HFF-Myc (cell line): ENCODE data around the gene CTDSPL2.
"Not testable (repeated sequence)": the region's sequence is repeated elsewhere in the genome, so short reads cannot be mapped to it uniquely, and the experiment has no call there.

Experiments
- DNase-seq: peaks from one replicate; pipeline ENCODE4 v3.0.0-alpha.2; 2011; ENCODE audit warnings: low read depth; ENCODE audit errors: extremely low read depth
- H3K4me3 ChIP-seq: replicated peaks from 2 replicates; pipeline ENCODE4 v1.5.1; 2011; ENCODE audit warnings: low read depth, mild to moderate bottlenecking, control low read depth, low read length
- TF ChIP-seq, protein P1 (sequence below): IDR thresholded peaks from 2 replicates; pipeline ENCODE4 v1.5.1; 2012; ENCODE audit warnings: mild to moderate bottlenecking, low read depth, low read length, control low read depth; ENCODE audit errors: missing control alignments

The CTDSPL2 gene

DNA sequence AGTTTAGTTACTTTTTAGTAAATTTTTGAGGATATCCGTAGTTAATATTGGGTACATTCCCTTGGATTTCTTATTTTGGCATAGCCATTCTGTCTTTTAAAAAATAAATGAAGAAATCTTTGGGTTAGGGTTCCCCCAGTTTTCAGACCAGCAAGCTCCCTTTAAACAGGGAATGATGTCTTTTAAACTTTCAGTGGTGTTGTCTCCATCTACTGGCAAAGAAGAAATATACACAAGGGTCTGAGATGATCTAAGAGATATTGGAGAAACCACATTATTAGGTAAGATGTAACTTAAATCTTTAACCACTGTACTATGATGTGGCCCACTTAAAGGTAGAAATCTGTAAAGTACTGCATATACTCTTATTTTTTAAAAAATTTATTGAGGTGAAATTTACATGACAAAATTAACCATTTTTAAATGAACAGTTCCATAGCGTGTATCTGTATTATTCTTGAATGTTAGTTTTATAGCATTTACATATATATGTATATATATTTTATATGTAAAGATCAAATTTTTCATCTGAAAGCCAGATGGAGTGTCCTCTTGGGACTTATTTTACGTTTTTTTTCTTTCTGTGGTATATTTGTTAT, 74.4 kb downstream of the CTDSPL2 start:
- DNase-seq, result peak; percentile 15
- TF ChIP-seq, protein P1, sequence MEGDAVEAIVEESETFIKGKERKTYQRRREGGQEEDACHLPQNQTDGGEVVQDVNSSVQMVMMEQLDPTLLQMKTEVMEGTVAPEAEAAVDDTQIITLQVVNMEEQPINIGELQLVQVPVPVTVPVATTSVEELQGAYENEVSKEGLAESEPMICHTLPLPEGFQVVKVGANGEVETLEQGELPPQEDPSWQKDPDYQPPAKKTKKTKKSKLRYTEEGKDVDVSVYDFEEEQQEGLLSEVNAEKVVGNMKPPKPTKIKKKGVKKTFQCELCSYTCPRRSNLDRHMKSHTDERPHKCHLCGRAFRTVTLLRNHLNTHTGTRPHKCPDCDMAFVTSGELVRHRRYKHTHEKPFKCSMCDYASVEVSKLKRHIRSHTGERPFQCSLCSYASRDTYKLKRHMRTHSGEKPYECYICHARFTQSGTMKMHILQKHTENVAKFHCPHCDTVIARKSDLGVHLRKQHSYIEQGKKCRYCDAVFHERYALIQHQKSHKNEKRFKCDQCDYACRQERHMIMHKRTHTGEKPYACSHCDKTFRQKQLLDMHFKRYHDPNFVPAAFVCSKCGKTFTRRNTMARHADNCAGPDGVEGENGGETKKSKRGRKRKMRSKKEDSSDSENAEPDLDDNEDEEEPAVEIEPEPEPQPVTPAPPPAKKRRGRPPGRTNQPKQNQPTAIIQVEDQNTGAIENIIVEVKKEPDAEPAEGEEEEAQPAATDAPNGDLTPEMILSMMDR, result peak; percentile 42
- no peak overlapping the region for H3K4me3 ChIP-seq

DNA sequence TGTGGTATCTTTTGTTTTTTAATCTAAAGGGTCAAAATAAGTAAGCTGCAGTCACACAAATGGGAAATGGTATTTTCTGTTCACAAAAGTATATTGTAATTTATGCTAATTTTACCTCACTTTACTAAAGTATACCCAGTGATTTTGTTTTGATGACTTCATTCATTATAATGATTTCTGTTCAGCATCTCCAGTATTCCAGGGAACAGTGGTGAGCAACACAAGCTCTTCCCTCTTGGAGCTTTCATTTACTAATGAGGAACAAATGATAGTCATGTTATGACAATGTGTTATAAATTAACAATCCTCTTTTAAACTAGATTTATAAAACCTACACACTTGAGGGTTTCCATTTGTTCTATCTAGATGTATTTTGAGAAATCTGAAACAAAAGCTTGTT, 89.0 kb downstream of the CTDSPL2 start:
- DNase-seq, result no peak
- H3K4me3 ChIP-seq, result no peak overlapping the region
- TF ChIP-seq, protein P1, result no peak

DNA sequence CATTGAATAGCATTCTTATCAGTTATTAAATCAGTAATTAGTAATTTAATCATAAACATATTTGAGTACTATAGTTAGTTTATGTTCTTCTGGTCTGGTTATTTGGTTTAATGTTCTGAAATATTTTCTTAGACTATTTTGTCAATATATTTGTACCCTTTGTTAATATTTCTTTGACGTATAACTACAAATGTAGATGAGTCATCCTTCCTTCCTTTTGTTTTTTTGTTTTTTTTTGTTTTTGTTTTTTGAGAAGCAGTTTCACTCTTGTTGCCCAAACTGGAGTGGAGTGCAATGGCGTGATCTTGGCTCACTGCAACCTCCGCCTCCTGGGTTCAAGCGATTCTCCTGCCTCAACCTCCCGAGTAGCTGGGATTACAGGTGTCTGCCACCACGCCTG, 92.1 kb downstream of the CTDSPL2 start:
- no peak for DNase-seq
- H3K4me3 ChIP-seq, result no peak overlapping the region
- TF ChIP-seq, protein P1, result no peak

DNA sequence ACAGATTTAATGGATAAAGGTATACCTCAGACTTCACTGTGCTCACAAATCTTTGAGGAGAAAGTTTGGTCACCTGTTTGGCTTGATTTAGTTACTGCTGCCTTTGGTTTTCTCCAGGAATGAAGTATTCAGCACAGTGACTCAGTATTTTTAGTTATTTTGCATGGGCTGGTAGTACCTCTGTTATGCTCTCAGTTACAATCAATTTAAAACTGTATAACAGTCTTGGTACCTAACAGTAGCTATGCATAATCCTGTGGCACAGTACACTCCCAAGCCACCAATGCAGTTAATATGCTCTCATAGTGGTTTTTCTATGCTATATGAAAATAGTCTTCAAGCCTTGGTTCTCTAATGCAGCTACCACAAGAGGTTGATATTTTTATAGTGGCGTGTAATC, 97.6 kb downstream of the CTDSPL2 start:
- no peak overlapping the region for H3K4me3 ChIP-seq
- DNase-seq, result no peak
- TF ChIP-seq, protein P1, result no peak

DNA sequence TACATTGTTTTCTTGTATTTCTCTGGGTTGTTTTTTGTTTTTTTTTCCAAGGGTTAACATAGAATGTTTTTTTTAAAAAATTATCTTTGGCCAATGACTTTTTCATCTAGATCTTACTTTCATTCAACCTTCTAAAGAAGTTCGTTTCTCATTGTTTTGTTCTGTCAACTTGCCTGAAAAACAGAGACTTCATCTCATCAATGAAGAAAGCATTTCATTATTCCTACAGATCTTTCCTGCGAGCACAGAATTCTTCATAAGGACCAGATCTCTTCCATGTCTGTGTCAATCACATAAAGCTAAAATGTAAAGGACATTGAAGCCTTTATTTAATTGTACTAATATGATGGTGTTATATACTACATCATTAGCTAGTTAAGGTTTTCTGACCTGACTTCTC, 99.8 kb downstream of the CTDSPL2 start:
- TF ChIP-seq, protein P1, result no peak
- no peak for DNase-seq

GRCh38 chr15:44529864-44530604, 102.6 kb downstream of the CTDSPL2 start:
- TF ChIP-seq, protein P1, result no peak
- no peak overlapping the region for H3K4me3 ChIP-seq
- no peak for DNase-seq

More for the DNA sequence above, 99.8 kb downstream of the CTDSPL2 start:
- no peak overlapping the region for H3K4me3 ChIP-seq

- H3K4me3 ChIP-seq, result no peak overlapping the region
- TF ChIP-seq, protein P1, result no peak
- no peak for DNase-seq
Observed at GRCh38 chr15:44530653-44531052, 103.2 kb downstream of the CTDSPL2 start.

DNA sequence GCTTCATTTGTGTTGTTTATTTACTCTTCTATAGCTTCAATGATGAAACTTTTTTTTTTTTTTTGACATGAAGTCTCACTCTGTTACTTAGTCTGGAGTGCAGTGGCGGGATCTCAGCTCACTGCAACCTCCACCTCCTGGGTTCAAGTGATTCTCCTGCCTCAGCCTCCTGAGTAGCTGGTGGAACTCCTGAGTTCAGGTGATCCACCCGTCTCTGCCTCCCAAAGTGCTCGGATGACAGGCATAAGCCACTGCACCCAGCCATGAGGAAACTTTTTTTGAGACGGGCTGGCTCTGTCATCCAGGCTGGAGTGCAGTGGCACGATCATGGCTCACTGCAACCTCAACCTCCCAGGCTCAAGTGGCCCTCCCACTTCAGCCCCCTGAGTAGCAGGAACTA, 104.8 kb downstream of the CTDSPL2 start:
- not testable (repeated sequence) for H3K4me3 ChIP-seq, DNase-seq
